Measurements from ENCODE around the gene TTYH2. TPM values are rescaled to one million over a fixed set of nuclear protein-coding genes. Genes with fewer than 3 reads are reported as not detected.

The TTYH2 gene
- total RNA-seq, 6 donors from 2014 or later: 2.4 to 10.5 (median 8.0) TPM

GRCh38 chr17:74212209-74212912, 1.0 kb upstream of the TTYH2 start:
- Histone ChIP-seq H3K4me3 (peak overlapping the region; percentile 38 to 61 (median 56)), H3K4me1 (peaks cover 36 to 54% (median 43%) of the 10 kb centered on the region in 4 donors), H3K36me3 (peaks cover 0 to 31% (median 22%) of the 10 kb centered on the region in 4 donors), H3K9me3 (no peaks in the 10 kb centered on the region), H3K27ac (peak overlapping the region; percentile 68 to 83 (median 80)), H3K27me3 (no peaks in the 10 kb centered on the region)
- DNase-seq (no peak), ATAC-seq (ENCODE audit: low FRiP score in 2 of 2) (peak in 1 of 2 donors; percentile 11)
- TF ChIP-seq CTCF (IDR thresholded peaks at IDR 0.05) (peak in 2 of 6 experiments; percentile 9 to 21), POLR2A (IDR thresholded peaks at IDR 0.05) (no peak)
- 6 to 7% methylated on average over 26 to 48 of the region's 48 CpGs for WGBS, 2 donors

- peak overlapping the region; percentile 57 to 81 (median 74) for H3K27ac ChIP-seq
- no peaks in the 10 kb centered on the region for H3K27me3 ChIP-seq
- no peaks in the 10 kb centered on the region for H3K9me3 ChIP-seq
- ATAC-seq (ENCODE audit: low FRiP score in 2 of 2): peak in 1 of 2 donors; percentile 43
- TF ChIP-seq CTCF (IDR thresholded peaks at IDR 0.05) (no peak), POLR2AphosphoS5 (IDR thresholded peaks at IDR 0.05) (no peak), EP300 (IDR thresholded peaks at IDR 0.05) (no peak), POLR2A (IDR thresholded peaks at IDR 0.05) (no peak)
- WGBS, 2 donors: 3 to 11% methylated on average over 17 to 32 of the region's 33 CpGs
- DNase-seq: no peak
- H3K36me3 ChIP-seq: peaks cover 0 to 15% (median 7%) of the 10 kb centered on the region in 4 donors
- H3K4me3 ChIP-seq: peak overlapping the region; percentile 52 to 61 (median 58)
- H3K4me1 ChIP-seq: peaks cover 34 to 44% (median 37%) of the 10 kb centered on the region in 4 donors
Measured at GRCh38 chr17:74213861-74214391, 555 bp downstream of the TTYH2 start.

DNA sequence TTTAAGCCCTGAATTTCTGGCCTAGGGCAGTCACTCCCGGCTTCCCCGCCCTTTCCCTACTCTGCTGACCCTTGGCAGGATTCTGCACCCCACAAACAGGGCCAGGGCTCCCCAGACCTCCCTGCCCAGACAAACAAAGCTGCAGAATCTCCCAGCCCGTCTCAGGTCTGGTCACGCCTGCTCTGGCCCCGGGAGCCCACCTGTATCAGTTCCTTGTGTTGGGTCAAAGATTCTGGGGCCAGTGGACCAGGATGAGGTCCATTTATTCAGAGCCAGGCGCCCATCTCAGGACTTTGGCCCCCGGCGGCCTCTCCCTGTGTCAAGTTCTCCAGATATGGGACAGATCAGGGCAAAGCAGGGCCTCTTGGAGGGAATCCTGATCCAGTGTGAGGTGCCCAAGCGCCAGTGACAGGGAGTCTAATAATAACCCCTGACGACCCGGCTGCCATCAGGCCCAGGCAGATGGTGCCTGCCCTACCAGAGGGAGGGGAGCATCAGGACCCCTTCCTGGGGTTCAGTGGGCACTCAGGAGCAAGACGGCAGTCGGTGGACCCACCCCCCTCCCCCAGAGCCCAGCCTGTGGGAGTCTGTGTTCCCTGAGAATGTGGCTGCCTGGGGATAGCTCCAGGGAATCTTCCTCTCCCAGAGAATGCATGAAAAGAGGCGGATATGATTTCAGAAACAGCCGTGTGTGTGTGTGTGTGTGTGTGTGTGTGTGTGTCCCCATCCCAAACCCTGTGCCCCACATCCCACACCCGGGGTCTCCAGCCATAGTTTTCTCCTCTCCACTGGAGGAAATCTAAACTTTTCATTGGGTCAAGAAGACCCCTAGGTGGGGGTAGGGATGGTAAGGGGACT, 1.3 kb downstream of the TTYH2 start:
- no peak for DNase-seq
- H3K27me3 ChIP-seq: no peaks in the 10 kb centered on the region
- no peaks in the 10 kb centered on the region for H3K9me3 ChIP-seq
- peak overlapping the region in 3 of 4 donors; percentile 52 to 61 (median 60) for H3K4me3 ChIP-seq
- peaks cover 0 to 7% (median 3%) of the 10 kb centered on the region in 4 donors for H3K36me3 ChIP-seq
- WGBS, 2 donors: 77 to 87% methylated on average over 6 to 11 of the region's 16 CpGs
- peak overlapping the region in 3 of 4 donors; percentile 12 to 79 (median 57) for H3K27ac ChIP-seq
- TF ChIP-seq POLR2A (IDR thresholded peaks at IDR 0.05): no peak
- no peak for TF ChIP-seq EP300 (IDR thresholded peaks at IDR 0.05)
- TF ChIP-seq POLR2AphosphoS5 (IDR thresholded peaks at IDR 0.05): no peak
- no peak for TF ChIP-seq CTCF (IDR thresholded peaks at IDR 0.05)
- peaks cover 34 to 44% (median 37%) of the 10 kb centered on the region in 4 donors for H3K4me1 ChIP-seq
- ATAC-seq (ENCODE audit: low FRiP score in 2 of 2): no peak

DNA sequence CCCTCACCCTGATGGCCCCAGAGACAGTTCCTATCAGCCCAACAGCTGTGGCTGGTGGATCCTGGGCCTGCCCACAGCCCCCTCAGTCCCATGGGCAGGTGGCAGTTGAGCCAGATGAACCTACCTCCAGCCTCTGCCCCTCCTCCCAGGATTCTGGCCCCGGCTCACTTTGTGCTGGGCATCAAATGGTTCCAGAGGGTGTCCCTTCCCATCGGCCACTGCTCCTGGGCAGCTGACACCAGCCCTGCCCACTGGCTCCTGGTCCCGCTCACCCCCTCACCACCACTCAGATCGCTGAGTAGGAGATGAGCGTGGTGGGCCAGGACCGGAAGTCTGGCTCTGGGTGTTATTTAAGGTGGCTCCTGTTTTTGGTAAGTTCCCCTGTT, 2.0 kb downstream of the TTYH2 start:
- H3K27ac ChIP-seq: no peak overlapping the region
- peaks cover 34 to 40% (median 37%) of the 10 kb centered on the region in 4 donors for H3K4me1 ChIP-seq
- peaks cover 0 to 1% (median 0%) of the 10 kb centered on the region in 4 donors for H3K36me3 ChIP-seq
- 65 to 78% methylated on average over 5 to 6 of the region's 6 CpGs for WGBS, 2 donors
- DNase-seq (no peak), ATAC-seq (ENCODE audit: low FRiP score in 2 of 2) (no peak)
- TF ChIP-seq POLR2A (IDR thresholded peaks at IDR 0.05): no peak
- no peak for TF ChIP-seq CTCF (IDR thresholded peaks at IDR 0.05)
- no peak for TF ChIP-seq EP300 (IDR thresholded peaks at IDR 0.05)
- no peak for TF ChIP-seq POLR2AphosphoS5 (IDR thresholded peaks at IDR 0.05)
- no peak overlapping the region for H3K4me3 ChIP-seq
- H3K9me3 ChIP-seq: no peaks in the 10 kb centered on the region
- no peaks in the 10 kb centered on the region for H3K27me3 ChIP-seq

Data from upper lobe of left lung (tissue), 6 donors.